ENCODE measurements around the gene CRACR2A.

DNA sequence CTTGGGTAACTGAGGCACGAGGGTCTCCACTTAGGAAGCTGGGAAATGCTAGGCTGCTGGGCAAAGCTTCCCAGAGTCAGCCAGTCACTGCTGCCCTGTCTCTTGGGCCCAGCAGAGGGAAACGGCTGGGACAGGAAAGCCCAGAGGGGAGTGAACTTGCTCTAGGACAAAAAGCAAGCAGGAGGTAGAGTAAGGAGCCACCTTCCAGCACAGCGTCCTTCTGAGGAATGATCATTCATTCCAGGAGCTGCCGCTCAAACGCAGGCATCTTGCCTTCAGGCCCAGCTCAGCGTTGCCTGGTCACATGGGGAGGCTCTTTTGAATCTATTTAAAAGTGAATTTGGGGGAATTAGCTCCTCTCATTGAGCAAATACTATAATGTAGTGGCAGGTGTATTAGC lies 118.6 kb downstream of the CRACR2A start:
- TF ChIP-seq, protein P1, sequence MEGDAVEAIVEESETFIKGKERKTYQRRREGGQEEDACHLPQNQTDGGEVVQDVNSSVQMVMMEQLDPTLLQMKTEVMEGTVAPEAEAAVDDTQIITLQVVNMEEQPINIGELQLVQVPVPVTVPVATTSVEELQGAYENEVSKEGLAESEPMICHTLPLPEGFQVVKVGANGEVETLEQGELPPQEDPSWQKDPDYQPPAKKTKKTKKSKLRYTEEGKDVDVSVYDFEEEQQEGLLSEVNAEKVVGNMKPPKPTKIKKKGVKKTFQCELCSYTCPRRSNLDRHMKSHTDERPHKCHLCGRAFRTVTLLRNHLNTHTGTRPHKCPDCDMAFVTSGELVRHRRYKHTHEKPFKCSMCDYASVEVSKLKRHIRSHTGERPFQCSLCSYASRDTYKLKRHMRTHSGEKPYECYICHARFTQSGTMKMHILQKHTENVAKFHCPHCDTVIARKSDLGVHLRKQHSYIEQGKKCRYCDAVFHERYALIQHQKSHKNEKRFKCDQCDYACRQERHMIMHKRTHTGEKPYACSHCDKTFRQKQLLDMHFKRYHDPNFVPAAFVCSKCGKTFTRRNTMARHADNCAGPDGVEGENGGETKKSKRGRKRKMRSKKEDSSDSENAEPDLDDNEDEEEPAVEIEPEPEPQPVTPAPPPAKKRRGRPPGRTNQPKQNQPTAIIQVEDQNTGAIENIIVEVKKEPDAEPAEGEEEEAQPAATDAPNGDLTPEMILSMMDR (conservative IDR thresholded peaks at IDR 0.05 in 1 of 2, IDR thresholded peaks at IDR 0.05 in 1 of 2; ENCODE audit: extremely low read depth in 1 of 2, insufficient read depth in 1 of 2, low read depth in 1 of 2, low read length in 2 of 2), result no peak
- no peak for TF ChIP-seq EZH2 (IDR thresholded peaks at IDR 0.05; ENCODE audit: borderline replicate concordance, low read length)

Data from mammary epithelial cell (primary cell).